Inflammatory macrophage (primary cell): ENCODE results near the gene THRA.
"Not testable (repeated sequence)": the region's sequence is repeated elsewhere in the genome, so short reads cannot be mapped to it uniquely, and the experiment has no call there.

Experiments
- DNase-seq, 2 donors: peaks; one replicate each; pipeline ENCODE4 v3.0.0-alpha.2; 2020 to 2022

THRA gene

DNA sequence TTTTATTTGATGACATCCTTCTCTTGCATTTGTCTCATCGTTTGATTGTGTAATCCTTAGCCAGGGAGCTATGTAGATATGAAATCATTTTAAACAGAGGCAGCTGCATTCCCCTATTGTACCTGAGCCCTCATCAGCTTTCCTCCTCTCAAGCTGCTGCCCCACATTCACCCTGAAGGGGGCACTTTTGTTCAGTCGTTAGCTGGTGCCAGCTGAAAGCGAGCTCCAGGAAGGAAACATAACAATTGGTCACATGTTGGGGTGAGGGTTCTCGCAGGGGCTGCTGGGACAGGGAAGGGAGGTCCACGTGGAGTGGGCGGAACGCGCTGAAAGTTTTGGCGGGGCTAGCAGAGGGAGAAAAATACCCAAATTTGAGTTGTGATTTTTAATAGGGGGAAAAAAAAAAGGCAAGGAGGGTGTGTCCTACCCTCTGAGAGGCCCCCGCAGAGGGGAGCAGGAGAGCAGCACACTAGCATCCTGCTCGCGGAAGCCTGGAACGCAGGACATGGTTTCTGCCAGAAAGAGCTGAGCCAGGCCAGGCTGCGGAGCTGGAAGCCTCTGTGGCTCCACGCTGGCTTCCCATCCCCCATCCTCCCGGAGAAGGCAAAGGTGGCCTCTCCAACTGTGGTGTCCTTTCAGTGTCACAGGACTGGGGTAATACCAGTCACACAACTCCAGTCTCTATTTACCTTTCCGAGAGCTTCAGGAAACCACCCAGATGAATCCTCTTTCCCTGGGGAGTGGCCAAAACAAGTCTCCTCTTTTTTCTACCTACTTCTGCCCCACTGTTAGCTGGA lies 50.5 kb downstream of the THRA start:
- peak; percentile 95 for DNase-seq

DNA sequence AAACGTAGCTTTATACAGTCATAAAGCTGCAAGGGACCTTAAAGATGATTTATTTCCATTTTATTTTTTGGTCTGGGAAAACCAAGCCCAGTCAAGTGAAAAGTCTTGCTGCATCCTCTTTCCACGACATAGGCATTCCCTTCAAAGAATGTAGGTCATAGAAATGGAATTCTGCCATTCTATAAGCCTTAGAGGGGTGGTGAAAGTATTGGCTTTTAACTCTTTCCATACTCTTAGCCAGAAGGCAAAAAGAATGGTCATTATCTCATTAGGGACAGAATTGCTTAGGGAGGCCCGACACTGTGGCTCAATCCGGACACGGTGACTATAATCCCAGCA lies 51.1 kb downstream of the THRA start:
- DNase-seq, result no peak

DNA sequence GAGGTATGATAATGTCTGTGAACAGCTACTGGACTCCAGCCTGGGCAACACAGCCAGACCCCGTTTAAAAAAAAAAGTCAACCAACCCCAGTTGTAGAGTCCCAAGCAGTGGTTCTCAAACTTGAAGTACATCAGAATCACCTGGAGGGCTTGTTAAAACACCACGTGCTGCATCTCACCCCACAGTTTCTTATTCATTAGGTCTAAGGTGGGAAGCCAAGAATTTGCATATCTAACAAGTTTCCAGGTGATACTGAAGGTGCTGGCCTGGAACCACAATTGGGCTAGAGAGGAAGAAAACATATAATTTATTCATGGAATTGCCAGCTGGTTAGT lies 52.3 kb downstream of the THRA start:
- DNase-seq, result no peak

DNA sequence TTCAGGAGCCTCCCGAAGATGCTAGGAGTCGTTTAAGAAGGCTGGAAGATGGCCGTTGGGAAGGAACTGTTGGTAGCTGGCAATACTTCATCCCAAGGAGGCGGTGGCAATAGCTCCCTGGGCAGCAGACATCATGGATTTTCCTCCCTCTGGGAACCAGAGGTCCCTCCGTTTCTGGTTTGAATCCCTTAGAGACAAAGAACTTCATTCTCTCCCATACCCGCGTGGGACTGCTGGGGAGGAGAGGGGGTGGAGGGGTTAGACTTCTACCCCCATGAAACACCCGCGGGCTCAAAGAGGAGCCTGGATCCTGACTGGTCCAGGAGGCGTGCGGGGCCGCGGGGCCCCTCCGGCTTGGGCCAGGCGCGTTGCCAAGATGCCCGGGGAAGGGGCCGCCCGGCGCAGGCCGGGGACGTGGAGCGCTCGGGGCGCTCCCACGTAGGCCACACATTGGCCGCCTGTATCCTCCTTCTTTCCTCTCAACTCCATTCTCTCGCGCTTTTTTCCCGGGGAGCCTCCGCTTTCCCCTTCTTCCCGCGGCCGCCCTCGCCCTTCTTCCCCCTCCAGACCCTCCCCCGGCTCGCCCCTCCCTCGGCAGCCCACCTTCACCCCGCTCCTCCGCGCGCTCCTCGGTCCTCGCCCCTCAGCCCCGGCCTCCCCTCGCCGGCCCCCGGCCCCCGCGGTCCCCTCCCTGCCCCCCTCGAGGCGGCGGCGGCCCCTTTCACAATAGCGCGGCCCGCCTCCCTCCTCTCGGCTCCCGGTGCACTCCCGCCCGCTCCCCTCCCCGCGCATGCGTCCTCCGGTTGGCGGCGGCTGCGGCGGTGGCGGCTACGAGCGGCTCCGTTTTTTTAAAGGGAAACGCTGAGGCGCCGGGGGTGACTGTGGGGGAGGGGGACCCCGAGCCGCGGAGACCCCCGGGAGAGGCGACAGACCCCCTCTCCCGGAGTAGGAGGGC lies 58.7 kb downstream of the THRA start, which contains the start of gene MSL1:
Gene MSL1, plus strand, starts transcription at position 791 of the 955 bp plus-strand sequence. CDS start 642 bp downstream, outside the sequence.
- peak; percentile 72 to 74 for DNase-seq

DNA sequence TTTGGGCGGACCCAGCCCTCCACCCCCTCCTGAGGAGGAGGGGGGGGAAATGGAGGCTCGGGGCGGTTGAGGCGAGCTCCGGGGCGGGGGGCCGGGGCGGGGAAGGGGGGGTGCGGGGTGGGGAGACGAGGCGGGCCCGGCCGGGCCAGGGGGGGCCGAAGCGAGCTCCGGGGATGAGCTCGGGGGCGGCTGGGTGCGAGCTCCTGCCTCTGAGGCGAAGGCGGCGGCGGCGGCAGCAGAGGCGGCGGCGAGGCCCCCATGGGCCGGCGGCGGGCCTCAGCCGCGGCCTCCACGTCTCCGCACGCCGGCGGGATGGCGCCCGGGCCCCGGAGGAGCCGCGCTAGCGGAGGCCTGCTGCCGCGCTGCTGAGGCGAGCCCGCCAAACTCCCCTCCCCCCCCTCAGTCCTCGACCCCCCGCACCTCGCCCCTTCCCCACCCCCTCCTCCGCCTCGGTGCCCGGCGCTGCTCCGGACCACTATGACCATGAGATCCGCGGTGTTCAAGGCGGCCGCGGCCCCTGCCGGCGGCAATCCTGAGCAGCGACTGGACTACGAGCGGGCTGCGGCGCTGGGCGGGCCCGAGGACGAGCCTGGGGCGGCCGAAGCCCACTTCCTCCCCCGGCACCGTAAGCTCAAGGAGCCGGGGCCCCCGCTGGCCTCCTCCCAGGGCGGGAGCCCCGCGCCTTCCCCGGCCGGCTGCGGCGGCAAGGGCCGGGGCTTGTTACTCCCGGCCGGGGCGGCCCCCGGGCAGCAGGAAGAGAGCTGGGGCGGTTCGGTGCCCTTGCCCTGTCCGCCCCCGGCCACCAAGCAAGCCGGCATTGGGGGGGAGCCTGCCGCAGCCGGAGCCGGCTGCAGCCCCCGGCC lies 59.6 kb downstream of the THRA start:
- DNase-seq, result peak; percentile 30 to 58

DNA sequence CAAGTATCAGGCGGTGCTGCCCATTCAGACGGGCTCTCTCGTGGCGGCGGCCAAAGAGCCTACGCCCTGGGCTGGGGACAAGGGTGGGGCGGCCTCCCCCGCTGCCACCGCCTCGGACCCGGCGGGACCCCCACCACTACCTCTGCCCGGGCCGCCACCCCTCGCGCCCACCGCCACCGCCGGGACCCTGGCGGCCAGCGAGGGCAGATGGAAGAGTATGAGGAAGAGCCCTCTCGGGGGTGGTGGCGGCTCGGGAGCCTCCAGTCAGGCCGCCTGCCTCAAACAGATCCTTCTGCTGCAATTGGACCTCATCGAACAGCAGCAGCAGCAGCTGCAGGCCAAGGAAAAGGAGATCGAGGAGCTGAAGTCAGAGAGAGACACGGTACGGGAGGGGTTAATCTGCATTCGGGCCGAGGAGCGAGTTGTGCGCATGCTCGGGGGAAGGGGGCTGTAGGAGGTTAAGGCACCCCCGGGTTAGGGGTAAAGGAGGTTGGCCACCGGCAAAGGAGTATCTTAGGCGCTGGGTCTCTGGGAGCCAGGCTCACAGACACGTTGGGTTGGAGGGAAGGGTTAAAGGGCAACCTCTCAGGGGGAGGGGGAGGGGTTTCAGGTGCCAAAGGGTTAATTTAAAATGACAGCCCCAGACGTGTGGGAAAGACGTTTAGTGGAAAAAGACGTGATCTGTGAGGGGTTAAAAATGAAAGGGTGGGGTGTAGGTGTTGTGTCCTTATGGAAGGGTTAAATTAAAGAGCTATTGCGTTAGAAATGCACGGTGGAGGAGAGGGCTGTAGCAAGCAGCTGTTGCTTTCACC lies 60.4 kb downstream of the THRA start:
- peak; percentile 28 to 35 for DNase-seq

DNA sequence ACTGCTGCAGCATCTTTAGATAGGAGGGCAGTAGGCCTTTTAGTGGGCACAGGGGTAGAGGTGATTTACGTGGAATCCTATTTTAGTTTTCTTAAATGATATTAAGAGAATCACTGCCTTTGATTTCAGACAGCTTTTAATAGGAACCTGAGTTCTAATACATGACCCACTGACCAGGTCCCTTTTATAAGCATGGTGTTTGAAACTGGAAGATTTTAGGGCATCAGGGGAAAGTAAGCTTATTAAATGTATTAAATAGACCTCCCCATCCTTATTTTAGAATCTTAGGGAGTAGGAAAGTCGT lies 61.0 kb downstream of the THRA start:
- DNase-seq, result no peak

DNA sequence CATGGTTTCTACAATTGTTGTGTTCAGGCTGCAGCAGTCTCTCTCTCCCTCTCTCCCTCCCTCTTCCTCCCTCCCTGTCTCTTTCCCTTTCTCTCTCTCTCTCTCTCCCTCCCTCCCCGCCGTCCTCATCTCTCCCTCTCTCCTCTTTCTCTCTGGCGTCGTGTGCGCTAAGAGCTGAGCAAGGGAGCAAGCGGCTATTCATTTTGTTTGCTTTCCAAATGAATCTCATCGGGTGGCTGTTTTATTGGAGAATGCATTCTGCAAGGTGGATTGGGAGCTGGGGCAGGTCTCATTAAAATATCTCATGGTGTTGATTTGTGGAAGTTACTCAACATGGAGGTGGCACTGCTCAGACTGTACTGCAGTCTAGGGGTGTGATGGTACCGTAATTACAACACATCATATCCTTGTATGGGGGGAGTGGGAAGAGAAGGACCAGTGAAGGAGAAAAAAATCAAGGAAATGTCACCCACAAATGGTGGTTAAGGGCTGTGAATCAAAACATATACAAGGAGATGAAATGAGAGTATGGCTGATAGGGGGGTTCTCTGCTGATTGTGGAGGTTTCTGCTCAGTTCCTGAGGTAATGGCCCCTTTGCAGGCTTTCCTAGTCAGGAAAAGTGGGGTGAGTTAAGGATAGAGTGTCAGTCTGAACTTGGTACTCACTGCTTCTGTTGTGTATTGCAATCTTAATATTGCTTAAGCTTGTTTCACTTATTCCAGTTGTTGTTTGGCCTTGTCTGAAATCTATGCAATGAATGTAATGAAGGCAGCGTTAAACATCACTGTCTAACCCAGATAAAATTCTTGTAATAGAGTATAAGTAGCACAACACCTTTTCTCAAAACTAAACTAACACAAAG lies 61.7 kb downstream of the THRA start:
- peak; percentile 51 to 53 for DNase-seq

DNA sequence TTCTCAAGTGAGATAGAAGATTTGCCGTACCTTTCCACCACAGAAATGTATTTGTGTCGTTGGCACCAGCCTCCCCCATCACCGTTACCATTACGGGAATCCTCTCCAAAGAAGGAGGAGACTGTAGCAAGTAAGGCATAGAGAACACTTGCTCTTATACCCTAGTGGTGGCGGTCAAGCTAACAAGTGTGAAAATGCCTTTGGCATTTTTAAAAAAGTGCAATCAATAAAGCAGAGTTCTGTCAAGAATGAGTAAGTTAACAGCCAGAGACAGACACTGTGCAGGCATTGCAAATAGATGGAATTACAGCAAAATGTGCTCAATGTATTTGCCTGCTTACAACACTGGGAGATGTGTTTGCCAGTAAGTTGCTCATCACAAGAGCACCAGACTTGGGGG lies 66.7 kb downstream of the THRA start:
- no peak for DNase-seq

DNA sequence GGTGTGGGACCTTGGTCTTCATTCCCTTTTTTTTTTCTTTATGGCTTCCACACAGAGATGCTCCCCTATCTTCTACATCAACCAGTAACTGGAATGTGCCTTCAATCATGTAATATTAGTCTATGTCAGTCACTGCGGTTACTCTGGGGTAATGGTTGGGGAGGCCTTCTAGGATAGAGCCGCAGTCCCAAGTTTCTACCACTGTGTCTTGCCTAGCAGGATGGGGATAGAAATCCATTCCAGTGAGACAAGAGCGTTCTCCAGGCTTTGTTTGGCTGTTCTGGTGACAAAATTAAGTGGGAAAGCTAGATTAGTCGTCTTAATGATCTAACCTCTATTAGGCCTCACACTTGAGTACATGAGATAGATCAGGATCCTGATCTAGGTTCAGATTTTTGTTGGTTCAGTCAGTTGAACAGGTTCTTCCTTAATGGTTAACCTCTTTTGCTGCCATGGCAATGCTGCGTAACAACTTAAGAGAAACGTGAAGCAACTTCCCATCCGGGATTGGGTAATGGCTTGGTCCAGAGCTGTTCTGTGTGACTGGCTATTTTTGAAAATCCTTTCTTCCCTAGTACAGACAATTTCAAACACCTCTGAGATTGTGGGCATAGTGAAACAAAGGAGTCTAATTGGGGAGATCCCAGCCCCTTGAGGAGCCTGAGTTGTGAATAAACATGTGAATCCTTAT lies 67.7 kb downstream of the THRA start:
- peak; percentile 89 to 94 for DNase-seq

DNA sequence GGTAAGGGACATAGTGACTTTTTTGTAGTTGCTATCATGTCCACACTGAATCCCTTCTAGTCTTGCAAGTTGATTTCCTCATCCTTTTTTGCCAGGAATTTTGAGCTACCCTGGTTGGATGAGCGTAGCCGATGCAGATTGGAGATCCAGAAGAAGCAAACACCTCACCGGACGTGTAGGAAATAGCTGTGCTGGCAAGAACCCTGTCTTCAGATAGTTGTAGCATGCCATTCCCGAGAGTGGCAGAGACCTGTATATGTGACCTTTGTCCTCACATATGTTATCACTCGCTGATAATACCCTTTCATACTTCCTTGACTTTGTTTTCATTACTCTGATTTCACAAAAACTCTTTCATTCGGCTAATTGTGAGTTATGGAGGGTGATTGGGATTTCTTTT lies 71.4 kb downstream of the THRA start:
- no peak for DNase-seq

DNA sequence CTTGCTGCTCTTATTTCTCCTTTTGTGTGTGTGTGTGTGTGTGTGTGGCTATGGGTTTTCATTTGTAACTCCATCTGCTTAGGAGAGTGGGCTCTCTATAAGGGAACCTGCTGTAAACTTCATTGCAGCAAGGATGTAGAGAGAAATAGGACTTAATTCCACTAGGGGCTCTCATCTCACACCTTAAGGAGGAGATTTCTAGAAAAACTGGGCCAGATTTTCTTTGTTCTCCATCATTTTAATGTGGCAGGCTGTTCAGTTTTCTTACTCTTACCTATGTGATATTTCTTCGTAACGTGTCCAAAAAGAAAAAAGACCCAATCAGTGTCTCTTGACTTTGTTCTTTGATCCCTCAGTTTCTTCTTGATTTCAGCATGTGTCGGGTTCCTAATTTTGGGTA lies 73.1 kb downstream of the THRA start:
- DNase-seq, result no peak

DNA sequence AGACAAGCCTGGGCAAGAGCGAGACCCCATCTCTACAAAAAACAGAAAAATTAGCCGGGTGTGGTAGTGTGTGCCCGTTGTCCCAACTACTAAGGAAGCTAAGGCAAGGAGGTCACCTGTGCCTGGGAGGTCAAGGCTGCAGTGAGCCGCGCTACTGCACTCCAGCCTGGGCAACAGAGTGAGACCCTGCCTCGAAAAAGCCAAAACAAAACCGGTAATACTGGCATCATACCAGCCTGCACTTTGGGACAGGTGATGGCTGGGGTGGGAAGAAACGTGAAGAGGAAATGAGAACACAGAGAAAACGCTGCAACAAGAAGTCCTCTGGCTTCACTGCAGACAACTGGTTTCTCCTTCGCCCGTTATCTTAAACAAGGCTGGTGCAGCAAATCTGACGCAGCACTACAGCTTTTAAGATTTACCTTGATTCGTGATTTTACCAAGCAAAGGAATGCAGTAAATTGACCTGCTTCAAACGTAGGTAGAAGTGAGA lies 76.8 kb downstream of the THRA start:
- no peak for DNase-seq

DNA sequence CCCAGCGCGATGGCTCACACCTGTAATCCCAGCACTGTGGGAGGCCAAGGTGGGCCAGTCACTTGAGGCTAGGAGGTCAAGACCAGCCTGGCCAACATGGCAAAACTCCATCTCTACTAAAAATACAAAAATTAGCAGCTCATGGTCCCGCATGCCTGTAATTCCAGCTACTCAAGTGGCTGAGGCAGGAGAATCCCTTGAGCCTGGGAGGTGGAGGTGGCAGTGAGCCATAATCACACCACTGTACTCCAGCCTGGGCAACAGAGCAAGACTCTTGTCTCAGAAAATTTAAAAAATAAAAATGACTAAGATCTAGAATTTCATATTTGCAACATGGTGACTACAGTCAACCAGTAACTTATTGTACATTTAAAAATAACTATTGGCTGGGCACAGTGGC lies 80.4 kb downstream of the THRA start:
- DNase-seq, result not testable (repeated sequence)
